Hematopoietic multipotent progenitor cell (in vitro differentiated cells): ENCODE measurements around the gene PGAM5. TPM values are rescaled to one million over a fixed set of nuclear protein-coding genes. Genes with fewer than 3 reads are reported as not detected.

ENCODE experiments used
- small RNA-seq: library from RNA; depleted of rRNA; stranded (forward); fragments of <200 nt; gene quantifications from one replicate; pipeline ENCODE3, GENCODE V24; 2012
- total RNA-seq: library from RNA; depleted of rRNA; stranded (reverse); fragments of >200 nt; gene quantifications from one replicate; pipeline ENCODE4 v1.2.3, GENCODE V29; 2012

PGAM5 gene
- total RNA-seq, 1 donor = 61.7 TPM

Small RNAs within 50 kb of the gene (small RNA-seq; reads per million reads assigned to genes)
- gene RNA5SP379 = not detected

Other genes starting within 250 kb of the PGAM5 start
- 23.7 TPM for gene FBRSL1, start 220.7 kb upstream of the PGAM5 start, total RNA-seq
- gene LRCOL1, start 100.3 kb upstream of the PGAM5 start, total RNA-seq = 0.54 TPM
- not detected for gene P2RX2, start 92.1 kb upstream of the PGAM5 start, total RNA-seq
- 108 TPM for gene POLE, start 23.5 kb upstream of the PGAM5 start, total RNA-seq
- gene PXMP2, start 23.3 kb upstream of the PGAM5 start, total RNA-seq = 21.0 TPM
- gene ANKLE2, start 51.0 kb downstream of the PGAM5 start, total RNA-seq = 97.8 TPM
- gene GOLGA3, start 118.0 kb downstream of the PGAM5 start, total RNA-seq = 50.4 TPM
- gene CHFR, start 176.8 kb downstream of the PGAM5 start, total RNA-seq = 29.9 TPM
- gene ZNF605, start 245.5 kb downstream of the PGAM5 start, total RNA-seq = 4.3 TPM